ENCODE data around the gene CRISP2. TPM values are rescaled to one million over a fixed set of nuclear protein-coding genes. Genes with fewer than 3 reads are reported as not detected.

Gene CRISP2
- total RNA-seq, 4 donors from 2014 or later: 0.81 to 0.91 TPM; not detected in 2

- WGBS, 2 donors: 85 to 100% methylated on average over 1 of the region's 1 CpG
- TF ChIP-seq POLR2A (IDR thresholded peaks at IDR 0.05): no peak
- TF ChIP-seq CTCF (IDR thresholded peaks at IDR 0.05): no peak
- H3K4me3 ChIP-seq (ENCODE audit: low read depth, poor library complexity, severe bottlenecking): no peak overlapping the region
- intact Hi-C loops (cut with DNase I; ENCODE audit: low total_unique reads): no loop called here
- no peak for DNase-seq (ENCODE audit: low spot score in 2 of 2)
Observed at GRCh38 chr6:49653942-49654341, 59.4 kb downstream of the CRISP2 start.

GRCh38 chr6:49653438-49653837 lies 59.9 kb downstream of the CRISP2 start:
- no peak for DNase-seq (ENCODE audit: low spot score in 2 of 2)
- intact Hi-C loops (cut with DNase I; ENCODE audit: low total_unique reads): no loop called here
- H3K4me3 ChIP-seq (ENCODE audit: low read depth, poor library complexity, severe bottlenecking): no peak overlapping the region
- TF ChIP-seq POLR2A (IDR thresholded peaks at IDR 0.05): no peak
- TF ChIP-seq CTCF (IDR thresholded peaks at IDR 0.05): no peak
- 76 to 84% methylated on average over 2 of the region's 2 CpGs for WGBS, 2 donors

- DNase-seq (ENCODE audit: low spot score in 2 of 2): no peak
- TF ChIP-seq POLR2A (IDR thresholded peaks at IDR 0.05) (no peak), CTCF (IDR thresholded peaks at IDR 0.05) (no peak)
- WGBS, 2 donors: 75 to 76% methylated on average over 2 of the region's 2 CpGs
- intact Hi-C loops (cut with DNase I; ENCODE audit: low total_unique reads): no loop called here
- H3K4me3 ChIP-seq (ENCODE audit: low read depth, poor library complexity, severe bottlenecking): no peak overlapping the region
Observed at GRCh38 chr6:49651239-49651638, 62.1 kb downstream of the CRISP2 start.

- no peak overlapping the region for H3K4me3 ChIP-seq (ENCODE audit: low read depth, poor library complexity, severe bottlenecking)
- intact Hi-C loops (cut with DNase I; ENCODE audit: low total_unique reads): no loop called here
- no peak for DNase-seq (ENCODE audit: low spot score in 2 of 2)
- WGBS, 2 donors: 76 to 81% methylated on average over 1 of the region's 1 CpG
- TF ChIP-seq CTCF (IDR thresholded peaks at IDR 0.05): no peak
- no peak for TF ChIP-seq POLR2A (IDR thresholded peaks at IDR 0.05)
Observed at GRCh38 chr6:49649988-49650387, 63.4 kb downstream of the CRISP2 start.

GRCh38 chr6:49648036-49648435 lies 65.3 kb downstream of the CRISP2 start:
- intact Hi-C loops (cut with DNase I; ENCODE audit: low total_unique reads): no loop called here
- no peak overlapping the region for H3K4me3 ChIP-seq (ENCODE audit: low read depth, poor library complexity, severe bottlenecking)
- DNase-seq (ENCODE audit: low spot score in 2 of 2): no peak
- TF ChIP-seq POLR2A (IDR thresholded peaks at IDR 0.05): no peak
- TF ChIP-seq CTCF (IDR thresholded peaks at IDR 0.05): no peak

- no peak overlapping the region for H3K4me3 ChIP-seq (ENCODE audit: low read depth, poor library complexity, severe bottlenecking)
- intact Hi-C loops (cut with DNase I; ENCODE audit: low total_unique reads): no loop called here
- 86 to 94% methylated on average over 2 of the region's 2 CpGs for WGBS, 2 donors
- no peak for DNase-seq (ENCODE audit: low spot score in 2 of 2)
- no peak for TF ChIP-seq POLR2A (IDR thresholded peaks at IDR 0.05)
- no peak for TF ChIP-seq CTCF (IDR thresholded peaks at IDR 0.05)
Observed at GRCh38 chr6:49647476-49647875, 65.9 kb downstream of the CRISP2 start.

All from lower leg skin (tissue), 4 donors.